CMK (cell line): ENCODE data around the gene FAM13B.
"Not testable (repeated sequence)": the region's sequence is repeated elsewhere in the genome, so short reads cannot be mapped to it uniquely, and the experiment has no call there.

Experiments
- DNase-seq: peaks from one replicate; pipeline ENCODE4 v3.0.0-alpha.2; 2010; ENCODE audit warnings: low read depth

The FAM13B gene

DNA sequence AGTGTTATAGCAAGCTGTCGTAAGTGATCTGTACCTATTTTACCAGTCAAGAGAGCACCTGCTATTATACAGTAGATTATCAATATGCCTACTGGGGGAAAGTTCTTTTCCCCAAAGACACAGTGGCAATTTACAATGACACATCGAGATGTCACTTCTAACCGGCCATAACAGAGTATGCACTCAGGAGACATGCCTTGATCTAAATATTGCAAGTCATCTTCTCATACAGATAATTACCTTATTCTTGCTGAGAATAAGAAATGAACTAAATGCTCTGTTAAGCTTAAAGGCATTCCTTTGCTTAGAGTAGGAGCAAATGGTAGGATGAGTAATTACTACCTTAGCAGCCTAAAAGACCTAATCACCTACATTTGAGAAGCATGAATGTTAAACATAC lies 72.1 kb downstream of the FAM13B start:
- no peak for DNase-seq

DNA sequence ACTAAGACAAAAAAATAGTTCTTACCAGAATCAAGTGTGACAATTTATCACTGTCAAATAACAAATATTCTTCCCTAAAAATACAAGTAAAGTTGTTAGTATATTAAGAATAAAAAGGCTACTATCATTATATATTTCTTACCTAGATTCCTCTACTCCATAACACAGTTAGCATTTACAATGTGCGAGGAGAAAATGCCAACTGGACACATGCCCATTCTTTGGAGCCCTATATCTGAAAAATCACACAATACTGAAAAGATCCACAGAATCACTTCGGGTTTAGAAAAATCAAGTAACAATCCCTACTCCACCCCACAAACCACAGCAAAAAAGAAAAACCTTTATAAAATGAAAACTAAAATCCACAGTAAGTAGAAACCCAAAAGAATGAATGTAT lies 72.7 kb downstream of the FAM13B start:
- DNase-seq = no peak

DNA sequence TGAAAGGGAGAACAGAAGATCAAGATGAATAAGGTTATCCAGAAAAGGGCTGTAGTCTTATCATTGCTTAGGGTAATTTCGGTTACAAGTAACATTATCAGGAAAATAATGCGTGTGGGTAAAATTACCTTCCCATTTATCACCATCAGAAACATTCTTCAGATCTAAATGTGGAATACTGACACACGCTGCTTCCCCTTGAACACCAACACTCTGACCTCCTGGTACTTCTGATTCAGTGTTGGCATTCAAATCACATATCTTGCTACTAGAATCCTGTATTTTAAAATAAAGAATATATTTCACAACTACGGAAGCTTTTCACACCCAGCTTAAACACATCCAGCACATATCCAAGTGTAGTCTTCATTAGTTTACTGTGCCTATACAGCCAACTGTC lies 73.4 kb downstream of the FAM13B start:
- no peak for DNase-seq

DNA sequence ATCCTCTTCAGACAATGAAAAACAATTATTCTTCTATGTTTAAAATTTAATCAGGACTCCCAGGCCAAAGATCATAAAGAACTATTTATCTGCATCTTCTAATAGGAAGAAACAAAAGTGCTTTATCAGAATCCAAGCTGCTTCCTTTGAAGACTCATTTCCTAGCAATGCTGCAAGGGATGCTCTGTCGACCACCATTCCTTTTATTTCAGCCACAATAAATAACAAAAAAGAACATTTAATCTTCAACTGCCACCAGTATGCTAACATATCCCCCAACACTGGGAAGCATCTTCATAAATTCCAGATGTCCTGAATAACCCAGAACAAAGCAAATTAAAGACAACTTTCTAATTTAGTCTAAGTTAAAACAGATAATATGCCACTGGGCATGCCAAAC lies 74.9 kb downstream of the FAM13B start:
- DNase-seq = no peak

DNA sequence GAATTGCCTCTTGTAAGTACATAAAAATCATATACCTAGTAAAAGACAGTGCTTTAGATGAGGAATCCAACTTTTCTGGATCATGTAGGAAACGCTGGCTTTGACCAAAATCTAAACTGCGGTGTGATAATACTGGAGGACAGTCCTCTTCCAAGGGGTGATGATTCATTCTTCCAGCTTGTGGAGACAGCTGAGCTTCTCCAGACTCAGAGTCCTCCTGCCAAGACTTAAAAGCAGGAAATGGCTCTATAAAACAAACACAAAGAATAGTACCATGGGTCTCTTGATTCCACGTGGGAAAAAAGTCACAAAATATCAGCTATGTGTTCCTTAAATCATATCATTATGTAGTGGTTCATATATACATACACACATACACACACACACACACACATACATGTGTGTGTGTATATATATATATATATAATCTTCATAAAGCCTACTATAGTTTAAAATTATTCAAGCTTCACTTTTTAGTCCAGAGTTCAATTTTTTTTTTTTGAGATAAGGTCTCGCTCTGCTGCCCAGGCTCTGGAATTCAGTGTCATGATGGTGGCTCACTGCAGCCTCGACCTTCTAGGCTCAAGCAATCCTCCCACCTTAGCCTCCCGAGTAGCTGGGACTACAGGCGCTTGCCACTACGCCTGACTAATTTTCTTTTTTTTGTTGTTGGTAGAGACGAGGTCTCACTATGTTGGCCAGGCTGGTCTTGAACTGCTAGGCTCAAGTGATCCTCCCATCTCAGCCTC lies 78.6 kb downstream of the FAM13B start:
- DNase-seq = no peak

DNA sequence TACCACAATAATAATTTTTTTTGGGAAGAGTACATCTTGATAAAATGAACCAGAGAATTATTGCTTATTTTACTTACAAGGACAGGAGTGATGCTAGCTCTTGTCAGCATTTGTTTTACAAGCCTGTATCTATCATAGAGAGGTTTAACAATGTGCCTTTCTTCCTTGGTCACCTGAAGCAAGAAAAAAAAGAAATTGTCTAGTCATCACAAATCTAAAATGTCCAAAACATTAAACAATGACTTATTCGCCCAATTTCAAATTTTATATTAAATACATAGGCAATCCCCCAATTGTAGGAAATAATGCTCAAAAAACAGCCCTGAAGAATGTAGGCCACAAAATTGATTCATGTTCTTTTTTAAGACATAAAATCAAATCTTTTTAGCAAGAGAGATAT lies 87.1 kb downstream of the FAM13B start:
- DNase-seq = no peak

DNA sequence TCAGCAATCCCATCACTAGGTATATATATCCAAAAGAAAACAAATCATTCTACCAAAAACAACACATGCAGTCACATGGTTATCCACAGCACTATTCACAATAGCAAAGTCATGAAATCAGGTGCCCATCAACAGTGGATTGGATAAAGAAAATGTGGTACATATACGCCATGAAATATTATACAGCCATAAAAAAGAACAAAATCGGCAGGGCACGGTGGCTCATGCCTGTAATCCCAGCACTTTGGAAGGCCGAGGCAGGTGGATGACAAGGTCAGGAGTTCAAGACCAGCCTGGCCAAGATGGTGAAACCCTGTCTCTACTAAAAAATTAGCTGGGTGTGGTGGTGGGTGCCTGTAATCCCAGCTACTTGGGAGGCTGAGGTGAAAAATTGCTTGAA lies 88.6 kb downstream of the FAM13B start:
- DNase-seq = not testable (repeated sequence)

DNA sequence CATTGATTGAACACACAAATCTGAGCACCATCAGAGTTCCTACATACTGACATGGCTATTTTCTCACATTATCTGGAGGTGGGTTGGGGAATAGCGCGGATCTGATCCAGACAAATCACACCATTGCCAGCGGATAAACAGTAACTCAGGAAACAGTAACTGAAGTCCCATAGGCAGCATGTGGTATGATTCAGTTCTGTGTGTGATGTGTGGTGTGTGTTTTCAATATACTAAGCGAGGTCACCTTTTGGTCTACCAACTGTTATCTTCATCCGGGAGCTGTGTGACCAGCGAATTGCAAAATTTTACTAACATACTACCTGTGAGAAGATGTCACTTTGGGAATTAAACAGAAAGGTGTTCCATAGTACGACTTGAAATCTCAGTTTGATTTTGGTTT lies 93.5 kb downstream of the FAM13B start:
- DNase-seq = no peak

DNA sequence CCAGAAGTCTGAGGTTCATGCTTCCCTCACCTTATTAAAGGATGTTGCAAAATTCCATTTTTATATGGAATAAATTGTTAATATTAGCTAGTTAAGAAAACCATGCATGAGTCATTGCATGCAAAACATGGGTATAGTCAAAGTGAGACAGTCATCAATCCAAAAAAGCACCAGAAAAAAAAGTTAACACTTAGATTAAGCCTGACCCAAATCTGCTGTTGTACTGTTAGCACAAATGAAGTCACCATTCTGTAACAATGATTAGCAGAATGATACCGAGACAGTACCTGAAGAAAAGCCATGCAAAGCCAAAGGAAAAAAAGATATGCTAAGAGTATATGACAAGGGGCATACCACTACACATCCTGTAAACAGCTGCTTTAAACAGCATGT lies 94.1 kb downstream of the FAM13B start:
- no peak for DNase-seq

DNA sequence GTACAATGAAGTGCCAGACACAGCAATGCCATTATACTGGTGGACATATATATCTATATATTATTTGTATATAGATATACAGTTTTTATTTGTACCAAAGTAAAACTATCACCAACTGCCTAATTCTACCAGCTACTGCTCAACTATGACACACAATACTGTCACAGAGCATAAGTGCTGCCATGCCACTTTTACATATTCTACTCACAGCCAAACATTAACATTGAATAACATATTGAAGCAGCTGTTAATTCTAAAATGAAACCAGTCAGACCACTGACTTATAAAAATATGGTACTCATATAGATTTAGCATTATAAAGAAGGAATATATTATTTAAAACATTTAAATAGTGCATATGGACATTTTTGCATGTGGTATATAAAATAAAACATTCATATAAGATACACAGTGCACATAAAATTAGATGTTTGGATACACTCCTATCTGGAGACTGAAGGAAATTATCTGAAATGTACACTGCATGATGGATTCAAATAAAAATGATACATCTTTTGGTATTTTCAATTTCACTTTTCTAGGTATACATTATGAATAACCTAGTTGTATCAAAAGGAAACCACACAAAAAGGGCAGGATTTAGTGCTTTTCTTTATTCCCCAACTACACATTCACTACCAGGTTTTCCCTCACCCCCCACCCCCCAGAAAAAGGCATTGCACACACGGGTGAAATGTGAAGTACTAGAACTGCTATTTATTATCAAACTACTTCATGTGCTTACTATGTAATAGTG lies 94.7 kb downstream of the FAM13B start:
- DNase-seq = no peak

DNA sequence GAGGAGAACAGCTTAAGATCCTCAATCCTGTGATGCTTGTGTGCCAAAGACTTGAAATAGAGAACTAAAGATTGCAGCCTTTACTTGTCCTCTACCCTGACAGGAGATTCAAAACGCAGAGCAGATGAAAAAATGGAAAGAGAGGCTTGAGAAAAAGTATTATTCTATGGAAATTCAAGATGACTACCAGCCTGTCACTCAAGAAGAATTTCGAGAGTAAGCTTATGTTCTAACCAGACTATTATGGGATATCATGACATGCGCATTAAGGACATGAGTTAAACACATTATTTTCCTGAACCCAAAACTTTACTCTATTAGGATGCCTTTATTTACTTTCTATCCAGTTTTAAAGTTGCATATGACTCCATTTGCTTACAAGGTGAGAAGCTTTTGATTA lies 97.2 kb downstream of the FAM13B start:
- no peak for DNase-seq

DNA sequence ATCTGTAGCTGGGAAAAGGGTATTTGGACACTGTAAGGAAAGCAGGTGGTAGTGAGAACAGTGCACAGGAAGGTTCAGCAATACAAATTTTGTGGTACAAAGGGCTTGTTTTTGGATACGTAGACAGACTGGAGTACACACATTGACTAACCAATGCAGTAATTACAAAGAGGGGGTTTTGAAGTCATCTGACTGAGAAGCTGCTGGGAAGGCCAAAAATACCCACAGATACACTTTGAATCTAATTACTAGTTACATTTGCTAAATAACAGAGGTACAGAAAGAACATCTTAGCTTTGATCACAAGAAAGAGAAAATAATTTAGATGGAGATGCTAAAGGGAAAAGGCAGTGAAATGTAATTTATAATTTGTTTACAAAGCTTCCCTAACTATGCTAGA lies 97.7 kb downstream of the FAM13B start:
- DNase-seq = no peak

DNA sequence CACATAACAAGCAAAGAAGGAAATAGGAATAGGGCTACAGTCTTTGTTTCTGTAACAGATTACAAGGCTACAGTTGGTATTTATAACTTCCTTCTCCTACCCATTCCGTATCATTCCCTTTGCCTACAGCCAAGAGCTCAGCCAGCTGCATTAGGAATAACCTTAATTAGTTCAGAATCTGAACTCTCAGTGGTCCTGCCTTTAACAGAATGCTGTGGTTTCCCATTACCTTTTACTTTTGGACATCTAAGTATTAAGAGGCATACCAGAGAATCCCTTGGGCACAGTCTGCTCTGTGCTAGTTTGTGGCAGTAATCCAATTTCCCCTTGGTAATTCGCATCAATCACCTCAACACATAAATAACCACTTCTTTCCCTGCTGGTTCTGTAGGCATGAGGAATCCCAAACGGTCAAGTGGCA lies 99.4 kb downstream of the FAM13B start:
- DNase-seq = no peak

DNA sequence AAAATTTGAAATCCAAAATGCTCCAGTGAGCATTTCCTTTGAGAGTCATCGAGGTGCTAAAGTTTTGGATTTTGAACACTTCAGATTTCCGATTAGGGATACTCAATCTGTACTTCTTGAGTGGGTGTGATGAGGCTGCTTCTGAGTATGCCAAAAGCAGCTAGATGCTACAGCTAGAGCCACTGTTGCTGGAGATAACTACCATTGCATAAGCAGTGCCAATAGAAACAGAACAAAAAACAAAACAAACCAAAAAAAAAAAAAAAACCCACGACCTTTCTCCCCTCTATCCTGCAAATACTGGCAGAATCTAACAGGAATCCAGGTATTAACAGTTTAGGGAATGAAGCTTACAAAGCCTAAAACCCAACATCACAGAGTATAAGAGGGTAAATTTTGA lies 100.1 kb downstream of the FAM13B start:
- DNase-seq = no peak

DNA sequence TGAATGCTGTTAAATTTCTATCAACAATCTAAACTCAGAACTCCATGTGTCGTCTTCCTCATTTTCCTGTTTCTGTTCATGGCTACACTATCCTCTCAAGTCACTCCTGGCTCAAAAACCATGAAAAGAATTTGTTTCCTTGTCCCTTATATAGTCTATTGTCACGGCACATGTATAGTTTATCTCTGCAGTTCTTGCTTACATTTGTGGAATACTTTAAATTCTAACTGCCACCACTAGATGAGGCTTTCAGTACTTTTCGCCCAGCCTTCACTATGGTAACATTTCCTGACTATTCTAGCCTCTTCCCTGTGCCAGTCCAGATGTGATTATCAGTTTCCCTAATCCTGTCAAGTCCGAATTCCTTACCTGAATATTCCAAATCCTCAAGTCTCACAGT lies 109.0 kb downstream of the FAM13B start:
- no peak for DNase-seq

DNA sequence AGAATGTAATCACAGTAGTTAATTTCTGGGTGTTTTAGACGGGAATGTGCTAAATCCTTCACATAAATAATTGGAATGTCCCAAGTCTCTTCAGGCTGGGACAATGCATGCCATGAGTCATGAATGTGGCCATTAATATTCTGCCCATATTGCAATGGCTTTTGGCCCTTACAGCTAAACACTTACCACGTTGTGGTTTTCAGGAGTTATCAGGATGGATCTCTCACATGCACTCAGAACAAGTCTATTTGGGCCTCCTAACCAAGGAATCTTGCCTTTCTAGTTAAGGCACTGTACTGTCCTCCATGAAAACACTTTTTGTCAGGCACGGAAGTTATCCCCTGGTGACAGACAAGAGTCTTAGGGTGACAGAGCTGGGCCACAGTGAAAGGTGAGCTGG lies 110.9 kb downstream of the FAM13B start:
- DNase-seq = no peak

DNA sequence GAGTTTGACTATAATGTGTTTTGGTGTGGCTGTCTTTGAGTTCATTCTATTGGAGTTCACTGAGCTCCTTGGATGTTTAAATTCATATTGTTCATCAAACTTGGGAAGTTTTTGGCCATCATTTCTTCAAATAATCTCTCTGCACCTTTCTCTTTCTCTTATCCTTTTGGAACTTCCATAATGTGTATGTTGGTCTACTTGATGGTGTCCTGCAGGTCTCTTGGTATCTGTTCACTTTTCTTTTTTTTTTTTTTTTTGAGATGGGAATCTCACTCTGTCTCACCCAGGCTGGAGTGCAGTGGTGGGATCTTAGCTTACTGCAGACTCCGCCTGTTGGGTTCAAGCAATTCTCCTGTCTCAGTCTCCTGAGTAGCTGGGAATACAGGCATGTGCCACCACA lies 116.0 kb downstream of the FAM13B start:
- no peak for DNase-seq

DNA sequence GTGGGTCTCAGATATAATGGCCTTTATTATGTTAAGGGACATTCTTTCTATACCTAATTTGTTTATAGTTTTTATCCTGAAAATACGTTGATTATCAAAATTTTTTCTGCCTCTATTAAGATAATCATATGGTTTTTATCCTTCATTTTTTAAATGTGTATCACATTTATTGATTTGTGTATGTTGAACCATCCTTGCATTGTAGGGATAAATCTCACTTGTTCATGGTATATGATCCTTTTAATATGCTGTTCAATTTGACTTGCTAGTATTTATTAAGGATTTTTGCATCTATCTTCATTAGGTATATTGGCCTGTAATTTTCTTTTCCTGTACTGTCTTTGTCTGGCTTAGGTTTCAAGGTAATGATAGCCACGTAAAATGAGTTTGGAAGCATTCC lies 118.1 kb downstream of the FAM13B start:
- no peak for DNase-seq

DNA sequence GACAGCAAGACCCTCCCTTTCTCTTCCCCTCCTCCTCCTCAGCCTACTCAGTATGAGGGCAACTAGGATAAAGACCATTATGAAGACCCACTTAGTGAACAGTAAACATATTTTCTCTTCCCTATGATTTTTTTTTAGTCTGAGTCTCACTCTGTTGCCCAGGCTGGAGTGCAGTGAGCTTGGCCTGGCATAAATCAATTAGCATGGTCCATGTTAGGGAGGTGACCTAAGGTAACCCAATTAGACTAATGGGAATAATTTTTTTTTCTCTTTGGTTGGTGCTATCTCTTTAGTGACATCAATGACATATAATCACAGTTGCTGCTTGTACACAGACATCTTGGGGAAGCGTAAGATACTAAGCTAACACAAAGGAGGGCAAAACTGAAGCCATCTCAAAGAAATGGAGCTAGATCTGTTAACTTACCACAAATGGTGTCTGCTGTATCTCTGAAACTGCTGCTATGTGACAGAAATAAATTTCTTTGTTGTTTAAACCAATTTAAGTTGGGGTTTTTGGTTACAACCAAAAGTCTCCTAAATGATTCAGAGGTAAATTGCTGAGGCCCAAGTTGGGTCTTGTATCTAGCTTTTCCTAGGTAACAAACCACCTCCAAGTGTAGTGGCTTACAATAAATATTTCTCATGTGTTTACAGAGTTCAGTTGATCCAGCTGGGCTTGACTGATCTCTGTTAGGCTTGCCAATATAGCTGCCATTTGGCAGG lies 130.3 kb downstream of the FAM13B start:
- no peak for DNase-seq

DNA sequence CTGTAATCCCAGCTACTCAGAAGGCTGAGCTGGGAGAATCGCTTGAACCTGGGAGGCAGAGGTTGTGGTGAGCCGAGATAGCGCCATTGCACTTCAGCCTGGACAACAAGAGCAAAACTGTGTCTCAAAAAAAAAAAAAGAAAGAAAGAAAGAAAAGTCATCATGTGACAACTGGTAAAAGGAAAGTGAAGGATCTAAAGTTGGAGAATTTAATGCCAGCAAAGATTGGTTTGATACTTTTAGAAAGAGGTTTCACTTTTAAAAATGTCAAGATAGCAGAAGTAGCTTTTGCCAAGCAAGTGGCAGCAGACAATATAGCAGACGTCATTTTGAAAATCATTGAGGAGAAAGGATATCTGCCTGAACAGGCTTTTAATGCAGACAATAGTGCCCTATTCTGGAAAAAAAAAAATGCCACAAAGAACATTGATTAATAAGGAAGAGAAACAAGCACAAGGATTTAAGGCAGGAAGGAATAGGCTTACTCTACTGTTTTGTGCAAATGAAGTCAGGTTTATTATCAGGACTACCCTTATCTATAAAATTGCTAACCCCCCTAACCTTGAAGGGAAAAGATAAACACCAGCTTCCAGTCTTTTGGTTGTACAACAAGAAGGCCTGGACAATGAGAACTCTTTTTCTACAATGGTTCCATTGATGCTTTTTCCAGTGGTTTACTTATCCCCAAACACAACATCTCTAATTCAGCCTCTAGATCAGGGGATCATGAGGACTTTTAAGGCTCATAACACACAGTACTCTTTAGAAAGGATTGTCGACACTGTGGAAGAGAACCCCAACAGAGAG lies 131.7 kb downstream of the FAM13B start:
- DNase-seq = no peak

DNA sequence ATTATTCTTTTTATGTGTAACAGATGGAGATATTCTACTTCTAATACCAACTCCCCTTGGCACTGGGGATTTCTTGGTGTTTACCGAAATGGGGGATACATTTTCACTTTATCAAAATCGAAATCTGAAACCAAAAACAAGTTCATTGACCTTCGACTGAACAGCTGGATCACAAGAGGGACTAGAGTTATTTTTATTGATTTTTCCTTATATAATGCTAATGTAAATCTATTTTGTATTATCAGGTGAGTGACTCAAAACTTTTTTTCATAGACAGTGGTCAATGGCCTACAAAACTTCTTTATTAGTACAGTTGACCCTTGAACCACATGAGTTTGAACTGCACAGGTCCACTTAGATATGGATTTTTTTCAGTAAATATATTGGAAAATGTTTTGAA lies 133.4 kb downstream of the FAM13B start:
- no peak for DNase-seq

DNA sequence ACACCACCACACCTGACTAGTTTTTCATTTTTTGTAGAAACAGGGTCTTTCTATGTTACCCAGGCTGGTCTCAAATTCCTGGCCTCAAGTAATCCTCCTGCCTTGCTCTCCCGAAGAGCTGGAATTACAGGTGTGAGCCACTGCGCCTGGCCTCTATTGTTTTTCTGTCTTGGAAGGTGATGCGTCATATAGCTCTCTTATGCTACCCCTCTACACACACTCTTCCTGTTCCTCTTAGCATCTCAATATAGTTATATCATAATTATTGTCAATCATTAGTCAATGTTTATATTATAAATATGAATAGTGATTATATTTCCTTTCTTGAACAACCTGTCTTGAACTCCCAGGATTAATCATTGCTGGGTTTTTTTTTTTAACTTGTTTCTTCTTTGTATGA lies 136.3 kb downstream of the FAM13B start:
- DNase-seq = no peak
